ENCODE data around the gene MAGI3. TPM values are rescaled to one million over a fixed set of nuclear protein-coding genes. Genes with fewer than 3 reads are reported as not detected.

MAGI3 gene
- total RNA-seq, 2 experiments from 2014 or later = 4.7 to 7.8 TPM

- no peak for DNase-seq (ENCODE audit: low spot score)
- intact Hi-C loops (cut with micrococcal nuclease; ENCODE audit: unreplicated experiment) = no loop called here
- Histone ChIP-seq H3K4me3 (ENCODE audit: low read depth, low read length, poor library complexity, severe bottlenecking) (no peak overlapping the region), H4K20me1 (ENCODE audit: insufficient read depth, low read length) (no peaks in the 10 kb centered on the region), H3K9me3 (ENCODE audit: low read length) (no peaks in the 10 kb centered on the region), H2AFZ (ENCODE audit: low read length) (no peak overlapping the region), H3K4me2 (ENCODE audit: low read length) (no peak overlapping the region), H3K27ac (ENCODE audit: low read depth, low read length, poor library complexity, severe bottlenecking) (no peak overlapping the region), H3K36me3 (ENCODE audit: insufficient read depth, low read length) (no peaks in the 10 kb centered on the region), H3K9me2 (ENCODE audit: insufficient read depth, low read length) (no peaks in the 10 kb centered on the region), H3K4me1 (ENCODE audit: insufficient read depth, low read length, poor library complexity, severe bottlenecking) (no peaks in the 10 kb centered on the region), H3K79me2 (ENCODE audit: insufficient read depth, low read depth, low read length) (no peaks in the 10 kb centered on the region)
- POLR2A ChIA-PET = interaction anchor here (0.5 kb wide), 1 partner anchor 709 kb away, joined by 5 read pairs; no protein-coding TSS in a partner anchor
- TF ChIP-seq CTCF (conservative IDR thresholded peaks at IDR 0.05; ENCODE audit: low read length) (no peak), EZH2phosphoT487 (IDR thresholded peaks at IDR 0.05; ENCODE audit: borderline replicate concordance, low read depth, low read length) (no peak)
- BruUV-seq (replicated peaks) = no TSS peak
- CTCF ChIA-PET (ENCODE audit: unreplicated experiment) = no interaction called here
These were observed 186.0 kb downstream of the MAGI3 start for GRCh38 chr1:113576271-113576670.

GRCh38 chr1:113579256-113580018 is 189.1 kb downstream of the MAGI3 start:
- DNase-seq (ENCODE audit: low spot score) = no peak
- no peaks in the 10 kb centered on the region for H3K9me3 ChIP-seq (ENCODE audit: low read length)
- BruUV-seq (replicated peaks) = no TSS peak
- H3K4me1 ChIP-seq (ENCODE audit: insufficient read depth, low read length, poor library complexity, severe bottlenecking) = no peaks in the 10 kb centered on the region
- intact Hi-C loops (cut with micrococcal nuclease; ENCODE audit: unreplicated experiment) = no loop called here
- no peaks in the 10 kb centered on the region for H4K20me1 ChIP-seq (ENCODE audit: insufficient read depth, low read length)
- H2AFZ ChIP-seq (ENCODE audit: low read length) = no peak overlapping the region
- no peak overlapping the region for H3K27ac ChIP-seq (ENCODE audit: low read depth, low read length, poor library complexity, severe bottlenecking)
- H3K79me2 ChIP-seq (ENCODE audit: insufficient read depth, low read depth, low read length) = no peaks in the 10 kb centered on the region
- TF ChIP-seq CTCF (conservative IDR thresholded peaks at IDR 0.05; ENCODE audit: low read length) (no peak), EZH2phosphoT487 (IDR thresholded peaks at IDR 0.05; ENCODE audit: borderline replicate concordance, low read depth, low read length) (no peak)
- H3K9me2 ChIP-seq (ENCODE audit: insufficient read depth, low read length) = no peaks in the 10 kb centered on the region
- CTCF ChIA-PET (ENCODE audit: unreplicated experiment) = no interaction called here
- H3K4me2 ChIP-seq (ENCODE audit: low read length) = no peak overlapping the region
- H3K36me3 ChIP-seq (ENCODE audit: insufficient read depth, low read length) = no peaks in the 10 kb centered on the region
- POLR2A ChIA-PET = interaction anchor here (0.7 kb wide), 1 partner anchor 362 kb away, joined by 3 read pairs; no protein-coding TSS in a partner anchor
- H3K4me3 ChIP-seq (ENCODE audit: low read depth, low read length, poor library complexity, severe bottlenecking) = no peak overlapping the region

GRCh38 chr1:113581323-113581722 is 191.0 kb downstream of the MAGI3 start:
- Histone ChIP-seq H3K36me3 (ENCODE audit: insufficient read depth, low read length) (no peaks in the 10 kb centered on the region), H3K4me3 (ENCODE audit: low read depth, low read length, poor library complexity, severe bottlenecking) (no peak overlapping the region), H3K9me3 (ENCODE audit: low read length) (no peaks in the 10 kb centered on the region), H4K20me1 (ENCODE audit: insufficient read depth, low read length) (no peaks in the 10 kb centered on the region), H3K4me1 (ENCODE audit: insufficient read depth, low read length, poor library complexity, severe bottlenecking) (no peaks in the 10 kb centered on the region), H3K79me2 (ENCODE audit: insufficient read depth, low read depth, low read length) (no peaks in the 10 kb centered on the region), H3K4me2 (ENCODE audit: low read length) (no peak overlapping the region), H2AFZ (ENCODE audit: low read length) (no peak overlapping the region), H3K9me2 (ENCODE audit: insufficient read depth, low read length) (no peaks in the 10 kb centered on the region), H3K27ac (ENCODE audit: low read depth, low read length, poor library complexity, severe bottlenecking) (no peak overlapping the region)
- no TSS peak for BruUV-seq (replicated peaks)
- ChIA-PET CTCF (ENCODE audit: unreplicated experiment) (no interaction called here), POLR2A (interaction anchor here (0.5 to 0.7 kb wide), 3 partner anchors 36 to 60 kb away, joined by 3 read pairs; no protein-coding TSS in a partner anchor)
- TF ChIP-seq CTCF (conservative IDR thresholded peaks at IDR 0.05; ENCODE audit: low read length) (no peak), EZH2phosphoT487 (IDR thresholded peaks at IDR 0.05; ENCODE audit: borderline replicate concordance, low read depth, low read length) (no peak)
- intact Hi-C loops (cut with micrococcal nuclease; ENCODE audit: unreplicated experiment) = no loop called here
- DNase-seq (ENCODE audit: low spot score) = no peak

All from OCI-LY7 (cell line).